ENCODE measurements around the gene MICALL1.

MICALL1 gene

GRCh38 chr22:37982938-37983859 lies 77.1 kb downstream of the MICALL1 start:
- Histone ChIP-seq H3K79me2 (ENCODE audit: insufficient read depth, low read depth) (no peaks in the 10 kb centered on the region), H3K4me2 (no peak overlapping the region), H2AFZ (ENCODE audit: low read depth) (no peak overlapping the region), H4K20me1 (ENCODE audit: insufficient read depth) (no peaks in the 10 kb centered on the region), H3K4me1 (ENCODE audit: low read depth, poor library complexity, severe bottlenecking) (no peaks in the 10 kb centered on the region), H3K27me3 (ENCODE audit: insufficient read depth, low read depth) (no peaks in the 10 kb centered on the region), H3K4me3 (IDR thresholded peaks at IDR 0.05; ENCODE audit: insufficient read depth, low read depth, low read length) (no peak overlapping the region), H3K27ac (no peak overlapping the region), H3K9ac (no peak overlapping the region), H3K36me3 (ENCODE audit: insufficient read depth) (no peaks in the 10 kb centered on the region)
- no peak; the same call in 1 of the 2 replicates for TF ChIP-seq CTCF (conservative IDR thresholded peaks at IDR 0.05; ENCODE audit: low read depth, low read length)

- H3K79me2 ChIP-seq (ENCODE audit: insufficient read depth, low read depth), result no peaks in the 10 kb centered on the region
- no peaks in the 10 kb centered on the region for H3K36me3 ChIP-seq (ENCODE audit: insufficient read depth)
- no peaks in the 10 kb centered on the region for H4K20me1 ChIP-seq (ENCODE audit: insufficient read depth)
- TF ChIP-seq CTCF (conservative IDR thresholded peaks at IDR 0.05; ENCODE audit: low read depth, low read length), result no peak
- no peak within 1 kb of the TSS for H3K27ac ChIP-seq
- no peaks in the 10 kb centered on the region for H3K27me3 ChIP-seq (ENCODE audit: insufficient read depth, low read depth)
- H3K4me1 ChIP-seq (ENCODE audit: low read depth, poor library complexity, severe bottlenecking), result no peaks in the 10 kb centered on the region
- no peak within 1 kb of the TSS for H2AFZ ChIP-seq (ENCODE audit: low read depth)
- no peak within 1 kb of the TSS for H3K4me2 ChIP-seq
- H3K9ac ChIP-seq, result no peak within 1 kb of the TSS
- H3K4me3 ChIP-seq (IDR thresholded peaks at IDR 0.05; ENCODE audit: insufficient read depth, low read depth, low read length), result no peak within 1 kb of the TSS
Observed at GRCh38 chr22:37983860-37984791, 78.0 kb downstream of the MICALL1 start, which contains the start of gene SOX10. Gene SOX10 (minus strand): TSS chr22:37984555. CDS start chr22:37983784, 771 bp downstream.

GRCh38 chr22:37985050-37985585 lies 79.0 kb downstream of the MICALL1 start:
- no peak overlapping the region for H2AFZ ChIP-seq (ENCODE audit: low read depth)
- H3K36me3 ChIP-seq (ENCODE audit: insufficient read depth), result no peaks in the 10 kb centered on the region
- no peak overlapping the region for H3K4me3 ChIP-seq (IDR thresholded peaks at IDR 0.05; ENCODE audit: insufficient read depth, low read depth, low read length)
- no peak for TF ChIP-seq CTCF (conservative IDR thresholded peaks at IDR 0.05; ENCODE audit: low read depth, low read length)
- H3K79me2 ChIP-seq (ENCODE audit: insufficient read depth, low read depth), result no peaks in the 10 kb centered on the region
- no peak overlapping the region for H3K4me2 ChIP-seq
- no peaks in the 10 kb centered on the region for H3K4me1 ChIP-seq (ENCODE audit: low read depth, poor library complexity, severe bottlenecking)
- H3K27me3 ChIP-seq (ENCODE audit: insufficient read depth, low read depth), result no peaks in the 10 kb centered on the region
- no peak overlapping the region for H3K9ac ChIP-seq
- no peak overlapping the region for H3K27ac ChIP-seq
- no peaks in the 10 kb centered on the region for H4K20me1 ChIP-seq (ENCODE audit: insufficient read depth)

- H3K27ac ChIP-seq, result no peak overlapping the region
- no peak overlapping the region for H3K4me2 ChIP-seq
- no peaks in the 10 kb centered on the region for H4K20me1 ChIP-seq (ENCODE audit: insufficient read depth)
- H3K36me3 ChIP-seq (ENCODE audit: insufficient read depth), result no peaks in the 10 kb centered on the region
- TF ChIP-seq CTCF (conservative IDR thresholded peaks at IDR 0.05; ENCODE audit: low read depth, low read length), result no peak
- H2AFZ ChIP-seq (ENCODE audit: low read depth), result no peak overlapping the region
- no peaks in the 10 kb centered on the region for H3K27me3 ChIP-seq (ENCODE audit: insufficient read depth, low read depth)
- H3K4me1 ChIP-seq (ENCODE audit: low read depth, poor library complexity, severe bottlenecking), result no peaks in the 10 kb centered on the region
- no peak overlapping the region for H3K4me3 ChIP-seq (IDR thresholded peaks at IDR 0.05; ENCODE audit: insufficient read depth, low read depth, low read length)
- H3K79me2 ChIP-seq (ENCODE audit: insufficient read depth, low read depth), result no peaks in the 10 kb centered on the region
- no peak overlapping the region for H3K9ac ChIP-seq
Observed at GRCh38 chr22:37985751-37986281, 79.7 kb downstream of the MICALL1 start.

Data from KMS-11 (cell line).